Head of caudate nucleus (tissue), 42 donors: ENCODE results near the gene ZWILCH.
"Not testable (repeated sequence)": the region's sequence is repeated elsewhere in the genome, so short reads cannot be mapped to it uniquely, and the experiment has no call there.

Experiments used
- DNase-seq, 42 donors: peaks; one replicate each; pipeline versions ENCODE4 v3.0.0 to v3.0.0-alpha.2; 2020 to 2021; ENCODE audit warnings: mixed read lengths in 7 of 42
- intact Hi-C: fragments of 100-400 bp; cut with DNase I; formaldehyde crosslinking; loops from one replicate; pipeline ENCODE4 v1.15.0; 2022

Gene ZWILCH

GRCh38 chr15:66570842-66571478, 65.8 kb downstream of the ZWILCH start:
- intact Hi-C loops = no loop called here
- peak in 1 of 42 donors; percentile 21 for DNase-seq

- intact Hi-C loops = no loop called here
- DNase-seq = peak in 2 of 42 donors; percentile 11 to 27
These were observed 67.0 kb downstream of the ZWILCH start for GRCh38 chr15:66572146-66572545.

GRCh38 chr15:66573348-66573718, 68.2 kb downstream of the ZWILCH start:
- no peak for DNase-seq
- intact Hi-C loops = no loop called here

GRCh38 chr15:66573719-66574595, 68.8 kb downstream of the ZWILCH start:
- no peak for DNase-seq
- intact Hi-C loops = no loop called here

GRCh38 chr15:66574596-66574950, 69.4 kb downstream of the ZWILCH start:
- DNase-seq = no peak
- intact Hi-C loops = no loop called here

- no peak for DNase-seq
- intact Hi-C loops = no loop called here
These were observed 73.3 kb downstream of the ZWILCH start for GRCh38 chr15:66578286-66578875.

- intact Hi-C loops = no loop called here
- peak in 5 of 42 donors; percentile 11 to 53 (median 14) for DNase-seq
These were observed 75.5 kb downstream of the ZWILCH start for GRCh38 chr15:66580643-66581042.

- no peak for DNase-seq
These were observed 76.9 kb downstream of the ZWILCH start for GRCh38 chr15:66581972-66582537.

GRCh38 chr15:66586155-66586976, 81.2 kb downstream of the ZWILCH start:
- intact Hi-C loops = no loop called here
- DNase-seq = peak in 1 of 42 donors; percentile 17

More at GRCh38 chr15:66581972-66582537, 76.9 kb downstream of the ZWILCH start:
- intact Hi-C loops = no loop called here

GRCh38 chr15:66587020-66587419, 81.9 kb downstream of the ZWILCH start:
- DNase-seq = no peak

GRCh38 chr15:66587749-66588148, 82.6 kb downstream of the ZWILCH start:
- intact Hi-C loops = no loop called here
- no peak for DNase-seq

More at GRCh38 chr15:66587020-66587419, 81.9 kb downstream of the ZWILCH start:
- intact Hi-C loops = no loop called here

- no peak for DNase-seq
- intact Hi-C loops = no loop called here
These were observed 83.4 kb downstream of the ZWILCH start for GRCh38 chr15:66588537-66588936.

- DNase-seq = no peak
- intact Hi-C loops = no loop called here
These were observed 83.8 kb downstream of the ZWILCH start for GRCh38 chr15:66588971-66589370.

GRCh38 chr15:66589429-66589828, 84.3 kb downstream of the ZWILCH start:
- intact Hi-C loops, DNase-seq: not testable (repeated sequence)

- no peak for DNase-seq
- intact Hi-C loops = no loop called here
These were observed 85.3 kb downstream of the ZWILCH start for GRCh38 chr15:66590435-66590834.

- intact Hi-C loops = no loop called here
- no peak for DNase-seq
These were observed 86.3 kb downstream of the ZWILCH start for GRCh38 chr15:66591322-66591862.

GRCh38 chr15:66592505-66593218, 87.5 kb downstream of the ZWILCH start:
- DNase-seq = no peak
- intact Hi-C loops = no loop called here

- intact Hi-C loops = no loop called here
- DNase-seq = no peak
These were observed 88.2 kb downstream of the ZWILCH start for GRCh38 chr15:66593219-66593780.
